Body of pancreas (tissue), 4 donors: Measurements from ENCODE around the gene NME3.

Experiments used
- CTCF ChIP-seq, 7 experiments: fragments of 450-650 bp in 4 of 7; fragments of 200-600 bp in 3 of 7; sonication (generic) in 3 of 7; IDR thresholded peaks; one replicate each; pipeline ENCODE4 v1.5.1; 2016 to 2019; ENCODE audit warnings: antibody characterized with exemption in 7 of 7
- POLR2A ChIP-seq, 3 donors: fragments of 450-650 bp; IDR thresholded peaks; one replicate each; pipeline ENCODE4 v1.6.1; 2016; ENCODE audit warnings: antibody characterized with exemption in 3 of 3, mild to moderate bottlenecking in 2 of 3

- TF ChIP-seq CTCF (IDR thresholded peaks at IDR 0.05), result no peak
- TF ChIP-seq POLR2A (IDR thresholded peaks at IDR 0.05), result peak in 1 of 3 donors; percentile 4
These were observed 22.4 kb upstream of the NME3 start, which contains the start of gene IGFALS for GRCh38 chr16:1793578-1794220.
